AG04450 (cell line): Measurements from ENCODE around the gene SUN3. TPM values are rescaled to one million over a fixed set of nuclear protein-coding genes. Genes with fewer than 3 reads are reported as not detected.

Experiments
- CTCF ChIA-PET: fragments of 300-600, 350-600 bp; formaldehyde crosslinking; extraction: SDS; loops from one replicate; lab custom pipeline; 2022; ENCODE audit warnings: antibody characterized with exemption, inconsistent platforms; lab: Charles Lee
- POLR2A ChIA-PET: fragments of 350-600 bp; formaldehyde crosslinking; extraction: SDS; loops from one replicate; lab custom pipeline; 2021; ENCODE audit warnings: antibody characterized with exemption, inconsistent platforms; lab: Yijun Ruan, JAX
- DNase-seq: peaks from one replicate; pipeline ENCODE4 v3.0.0-alpha.2; 2011; ENCODE audit warnings: low read depth, low spot score
- H3K27ac ChIP-seq: one replicate; pipeline ENCODE4 v1.5.1; 2012; ENCODE audit warnings: low read depth, low read length, control low read depth
- H3K27me3 ChIP-seq: one replicate; pipeline ENCODE4 v1.6.0; 2012; ENCODE audit warnings: low read length; ENCODE audit not compliant: control insufficient read depth, insufficient read depth
- H3K4me3 ChIP-seq: 2 replicates; pipeline ENCODE4 v1.5.1; 2011; ENCODE audit warnings: mild to moderate bottlenecking, low read depth, low read length, control low read depth
- H3K9me3 ChIP-seq: 2 replicates; pipeline ENCODE4 v1.5.1; 2012; ENCODE audit warnings: low read length; ENCODE audit not compliant: control insufficient read depth, insufficient read depth
- polyA plus RNA-seq: library from polyadenylated mRNA; depleted of rRNA; stranded (reverse); fragments of >200 nt; gene quantifications from 2 replicates; pipeline ENCODE4 v1.2.3, GENCODE V29; 2011
- TF ChIP-seq, protein P1 (sequence below): IDR thresholded peaks from 2 replicates; pipeline ENCODE4 v1.5.1; 2011; ENCODE audit warnings: low read depth, low read length, control low read depth, inconsistent platforms

SUN3 gene
- polyA plus RNA-seq, 1 experiment: not detected

DNA sequence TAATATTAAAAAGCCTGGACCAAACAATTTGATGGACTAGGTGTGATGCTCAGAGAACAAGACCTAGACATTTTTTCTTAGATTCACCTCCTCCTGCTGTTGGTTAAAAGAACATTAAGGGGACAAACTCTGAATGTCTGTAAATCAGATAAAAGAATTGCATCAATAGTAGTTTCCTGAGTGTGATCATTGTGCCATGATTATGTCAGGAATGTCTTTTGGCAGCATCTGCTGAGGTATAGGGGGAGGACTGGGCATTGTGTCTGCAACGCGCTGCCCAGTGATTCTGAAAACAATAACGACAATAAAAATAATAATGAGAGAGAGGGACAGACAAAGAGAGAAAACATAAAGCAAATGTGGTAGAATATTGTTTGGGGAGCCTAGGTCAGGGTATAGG, 13.3 kb upstream of the SUN3 start:
- Histone ChIP-seq H3K27ac (no peak overlapping the region), H3K4me3 (no peak overlapping the region), H3K27me3 (peaks cover 6% of the 10 kb centered on the region), H3K9me3 (no peaks in the 10 kb centered on the region)
- TF ChIP-seq, protein P1, sequence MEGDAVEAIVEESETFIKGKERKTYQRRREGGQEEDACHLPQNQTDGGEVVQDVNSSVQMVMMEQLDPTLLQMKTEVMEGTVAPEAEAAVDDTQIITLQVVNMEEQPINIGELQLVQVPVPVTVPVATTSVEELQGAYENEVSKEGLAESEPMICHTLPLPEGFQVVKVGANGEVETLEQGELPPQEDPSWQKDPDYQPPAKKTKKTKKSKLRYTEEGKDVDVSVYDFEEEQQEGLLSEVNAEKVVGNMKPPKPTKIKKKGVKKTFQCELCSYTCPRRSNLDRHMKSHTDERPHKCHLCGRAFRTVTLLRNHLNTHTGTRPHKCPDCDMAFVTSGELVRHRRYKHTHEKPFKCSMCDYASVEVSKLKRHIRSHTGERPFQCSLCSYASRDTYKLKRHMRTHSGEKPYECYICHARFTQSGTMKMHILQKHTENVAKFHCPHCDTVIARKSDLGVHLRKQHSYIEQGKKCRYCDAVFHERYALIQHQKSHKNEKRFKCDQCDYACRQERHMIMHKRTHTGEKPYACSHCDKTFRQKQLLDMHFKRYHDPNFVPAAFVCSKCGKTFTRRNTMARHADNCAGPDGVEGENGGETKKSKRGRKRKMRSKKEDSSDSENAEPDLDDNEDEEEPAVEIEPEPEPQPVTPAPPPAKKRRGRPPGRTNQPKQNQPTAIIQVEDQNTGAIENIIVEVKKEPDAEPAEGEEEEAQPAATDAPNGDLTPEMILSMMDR: no peak
- ChIA-PET POLR2A (no interaction called here), CTCF (no interaction called here)
- no peak for DNase-seq

DNA sequence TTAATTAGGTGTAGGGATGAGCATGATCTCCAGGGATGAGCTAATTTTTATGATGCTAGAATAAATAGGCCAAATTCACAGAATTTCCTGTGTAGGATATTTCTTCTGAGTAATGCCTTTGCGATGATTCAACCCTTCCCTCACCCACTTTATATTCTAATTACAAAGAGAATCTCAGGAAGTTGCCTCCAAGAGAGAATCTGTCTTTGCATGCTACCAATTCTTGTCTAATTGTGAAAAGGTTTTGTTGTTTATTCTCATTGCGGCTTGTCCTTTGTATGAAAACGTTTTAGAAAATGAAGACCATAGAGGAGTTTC, 12.7 kb upstream of the SUN3 start:
- POLR2A ChIA-PET: no interaction called here
- TF ChIP-seq, protein P1: no peak
- DNase-seq: no peak
- Histone ChIP-seq H3K27me3 (peaks cover 11% of the 10 kb centered on the region), H3K27ac (no peak overlapping the region), H3K4me3 (no peak overlapping the region), H3K9me3 (no peaks in the 10 kb centered on the region)
- CTCF ChIA-PET: no interaction called here

DNA sequence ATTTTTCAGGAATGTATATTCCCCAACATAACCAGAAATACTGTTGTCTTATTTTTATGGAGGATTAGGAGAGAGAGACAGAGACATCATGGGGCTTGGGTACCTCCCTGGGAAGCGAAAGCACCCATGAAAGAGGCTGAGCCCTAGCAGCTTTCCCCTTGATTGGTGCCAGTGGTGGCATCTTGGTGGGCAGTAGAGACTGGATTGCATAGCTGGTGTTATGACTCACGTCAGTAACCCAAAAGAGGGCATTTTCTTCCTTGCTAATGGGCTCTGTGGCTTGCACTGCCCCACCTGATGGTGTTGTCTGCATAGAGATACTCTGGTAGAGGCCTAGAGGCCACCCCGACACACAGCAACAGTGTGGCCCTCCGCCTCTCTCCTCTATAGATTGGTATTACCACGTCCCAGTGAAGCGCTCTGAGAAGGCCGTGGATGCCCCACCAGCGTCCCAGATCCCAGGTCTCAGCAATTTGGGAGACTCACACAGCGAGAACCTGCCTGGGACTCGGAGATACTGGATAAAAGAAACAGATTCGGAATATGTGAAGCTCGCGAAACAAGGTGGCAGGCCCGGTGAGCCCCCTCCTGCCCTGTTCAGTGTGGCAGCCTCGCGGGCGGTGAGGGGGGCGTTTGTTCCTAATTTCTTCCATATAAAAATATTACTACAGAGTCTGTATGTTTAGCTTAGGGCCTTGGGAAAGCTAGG, 12.2 kb upstream of the SUN3 start:
- CTCF ChIA-PET: no interaction called here

DNA sequence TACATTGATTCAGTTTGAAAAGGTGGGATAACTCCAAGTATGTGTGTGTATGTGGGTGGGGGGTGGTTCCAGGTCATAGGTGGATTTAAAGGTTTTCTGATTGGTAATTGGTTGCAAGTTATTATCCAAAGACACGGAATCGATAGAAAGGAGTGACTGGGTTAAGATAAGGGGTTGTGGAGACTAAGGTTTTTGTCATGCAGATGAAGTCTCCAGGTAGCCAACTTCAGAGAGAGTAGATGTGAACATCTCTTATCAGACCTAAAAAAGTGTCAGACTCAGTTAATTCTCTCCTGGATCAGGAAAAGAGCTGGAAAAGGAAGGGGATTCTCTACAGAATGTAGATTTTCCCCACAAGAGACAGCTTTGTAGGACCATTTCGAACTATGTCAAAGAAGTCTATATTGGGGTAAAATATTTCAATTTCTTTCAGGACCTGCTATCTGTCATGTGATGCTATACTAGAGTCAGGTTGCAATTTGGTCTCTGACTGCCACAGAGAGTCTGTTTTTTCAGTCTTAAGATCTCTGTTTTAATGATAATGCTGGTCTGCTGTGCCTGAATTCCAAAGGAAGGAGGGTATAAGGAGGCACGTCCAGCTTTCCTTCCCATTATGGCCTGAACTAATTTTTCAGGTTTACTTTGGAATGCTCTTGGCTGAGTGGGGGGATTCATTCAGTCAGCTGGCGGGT, 10.1 kb upstream of the SUN3 start:
- no peak overlapping the region for H3K27ac ChIP-seq
- H3K4me3 ChIP-seq: no peak overlapping the region
- ChIA-PET POLR2A (no interaction called here), CTCF (interaction anchor here (0.6 kb wide), 1 partner anchor 47 kb away, joined by 9 read pairs; no protein-coding TSS in a partner anchor)
- DNase-seq: no peak
- H3K9me3 ChIP-seq: no peaks in the 10 kb centered on the region; the same call in 1 of the 2 replicates
- H3K27me3 ChIP-seq: peaks cover 21% of the 10 kb centered on the region
- TF ChIP-seq, protein P1: no peak

More for the DNA sequence above, 12.2 kb upstream of the SUN3 start:
- Histone ChIP-seq H3K27me3 (peaks cover 13% of the 10 kb centered on the region), H3K9me3 (no peaks in the 10 kb centered on the region; the same call in 1 of the 2 replicates), H3K4me3 (no peak overlapping the region), H3K27ac (no peak overlapping the region)
- TF ChIP-seq, protein P1: no peak
- POLR2A ChIA-PET: no interaction called here
- no peak for DNase-seq

DNA sequence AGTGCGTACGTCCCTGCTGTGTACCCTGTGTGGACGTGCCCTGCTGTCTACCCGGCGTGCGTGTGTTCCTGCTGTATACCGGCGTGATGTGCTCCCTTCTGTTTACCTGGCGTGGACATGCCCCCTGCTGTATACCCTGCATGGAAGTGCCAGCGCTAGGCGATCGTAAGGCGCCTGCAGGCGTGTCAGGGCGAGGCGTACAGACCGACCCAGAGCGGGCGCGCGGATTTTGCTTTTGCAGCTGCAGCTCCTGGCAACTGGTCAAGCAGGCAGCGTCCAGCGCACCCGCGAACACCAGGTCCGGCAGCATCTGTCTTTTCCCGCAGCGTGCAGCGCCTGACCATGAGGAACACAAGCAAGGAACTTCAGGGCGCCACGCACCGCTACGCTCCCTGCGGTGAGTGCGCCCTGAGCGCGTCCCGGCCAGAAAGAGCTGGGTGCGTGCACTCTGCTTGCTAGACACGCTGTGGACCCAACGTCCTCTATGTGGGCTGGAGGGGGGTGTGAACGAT, 7.1 kb upstream of the SUN3 start:
- no peaks in the 10 kb centered on the region; the same call in 1 of the 2 replicates for H3K9me3 ChIP-seq
- no peak overlapping the region for H3K27ac ChIP-seq
- peaks cover 21% of the 10 kb centered on the region for H3K27me3 ChIP-seq
- TF ChIP-seq, protein P1: no peak
- no peak for DNase-seq
- CTCF ChIA-PET: no interaction called here
- peak overlapping the region; percentile 63 for H3K4me3 ChIP-seq
- POLR2A ChIA-PET: no interaction called here
